ENCODE results near the gene PRKN. TPM values are rescaled to one million over a fixed set of nuclear protein-coding genes. Genes with fewer than 3 reads are reported as not detected.

The PRKN gene
- total RNA-seq, 1 experiment from 2014 or later, result 2.0 TPM

DNA sequence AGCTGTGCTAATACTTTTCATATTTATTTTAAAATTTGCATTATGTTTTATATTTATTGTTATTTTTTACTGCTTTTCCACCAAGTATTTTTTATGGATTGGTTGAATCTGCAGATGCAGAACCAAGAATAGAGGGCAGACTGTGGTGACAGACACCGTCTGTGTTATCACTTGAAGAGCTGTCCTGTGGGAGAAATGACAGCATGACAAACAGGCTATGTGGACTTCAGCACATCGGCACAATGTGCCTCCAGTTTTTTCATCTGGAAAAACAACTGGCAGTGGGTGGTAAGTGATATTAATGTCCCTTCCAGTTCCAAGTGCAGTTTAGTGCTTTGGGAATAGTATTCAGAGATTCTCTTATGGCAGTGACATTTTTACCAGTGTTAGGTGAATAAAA lies 492.9 kb downstream of the PRKN start:
- H3K27ac ChIP-seq (ENCODE audit: insufficient read length, low read depth, low read length), result no peak overlapping the region
- no peak overlapping the region for H2BK15ac ChIP-seq (ENCODE audit: low read depth, low read length)
- H3K9me3 ChIP-seq (ENCODE audit: control insufficient read depth, low read depth, low read length), result no peaks in the 10 kb centered on the region
- H3K4me3 Mint-ChIP-seq, result no peak overlapping the region
- TF ChIP-seq, protein P1, sequence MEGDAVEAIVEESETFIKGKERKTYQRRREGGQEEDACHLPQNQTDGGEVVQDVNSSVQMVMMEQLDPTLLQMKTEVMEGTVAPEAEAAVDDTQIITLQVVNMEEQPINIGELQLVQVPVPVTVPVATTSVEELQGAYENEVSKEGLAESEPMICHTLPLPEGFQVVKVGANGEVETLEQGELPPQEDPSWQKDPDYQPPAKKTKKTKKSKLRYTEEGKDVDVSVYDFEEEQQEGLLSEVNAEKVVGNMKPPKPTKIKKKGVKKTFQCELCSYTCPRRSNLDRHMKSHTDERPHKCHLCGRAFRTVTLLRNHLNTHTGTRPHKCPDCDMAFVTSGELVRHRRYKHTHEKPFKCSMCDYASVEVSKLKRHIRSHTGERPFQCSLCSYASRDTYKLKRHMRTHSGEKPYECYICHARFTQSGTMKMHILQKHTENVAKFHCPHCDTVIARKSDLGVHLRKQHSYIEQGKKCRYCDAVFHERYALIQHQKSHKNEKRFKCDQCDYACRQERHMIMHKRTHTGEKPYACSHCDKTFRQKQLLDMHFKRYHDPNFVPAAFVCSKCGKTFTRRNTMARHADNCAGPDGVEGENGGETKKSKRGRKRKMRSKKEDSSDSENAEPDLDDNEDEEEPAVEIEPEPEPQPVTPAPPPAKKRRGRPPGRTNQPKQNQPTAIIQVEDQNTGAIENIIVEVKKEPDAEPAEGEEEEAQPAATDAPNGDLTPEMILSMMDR (conservative IDR thresholded peaks at IDR 0.05), result no peak
- H4K8ac ChIP-seq (replicated peaks; ENCODE audit: insufficient read length, low read depth, low read length), result no peak overlapping the region
- H4K91ac ChIP-seq (ENCODE audit: insufficient read length, low read depth, low read length), result no peak overlapping the region
- no peaks in the 10 kb centered on the region for H3K79me2 ChIP-seq (ENCODE audit: insufficient read depth, low read length)
- H3K4me2 ChIP-seq (ENCODE audit: insufficient read depth, insufficient read length, low read length), result no peak overlapping the region
- H4K20me1 ChIP-seq (ENCODE audit: control insufficient read depth, insufficient read depth, insufficient read length), result no peaks in the 10 kb centered on the region
- H2AFZ ChIP-seq (ENCODE audit: low read length), result no peak overlapping the region
- no peak overlapping the region for H3K9ac ChIP-seq (ENCODE audit: extremely low read depth, insufficient read length, low read length)
- H3K4me1 Mint-ChIP-seq, result 0 out of 4 replicates have a peak, but pooled peaks cover 0 to 2% of the 10 kb centered on the region in 2 experiments
- H3K27me3 ChIP-seq (ENCODE audit: insufficient read depth, low read length), result no peaks in the 10 kb centered on the region
- H3K4ac ChIP-seq (ENCODE audit: low read depth, low read length), result no peak overlapping the region
- no peak overlapping the region for H2BK20ac ChIP-seq (ENCODE audit: low read depth, low read length, poor library complexity, severe bottlenecking)
- no peaks in the 10 kb centered on the region for H3K23me2 ChIP-seq (ENCODE audit: insufficient read length, low read depth, low read length, poor library complexity, severe bottlenecking)
- DNase-seq, result no peak
- H3K27ac Mint-ChIP-seq, result no peak overlapping the region
- H3K18ac ChIP-seq (ENCODE audit: insufficient read length, low read depth, low read length), result no peak overlapping the region
- H3K79me1 ChIP-seq (ENCODE audit: insufficient read depth, low read depth, low read length, poor library complexity, severe bottlenecking), result no peaks in the 10 kb centered on the region
- H3K9me3 Mint-ChIP-seq, result peaks cover 0 to 3% of the 10 kb centered on the region in 2 experiments; a peak in 2 of 5 replicates
- no CpG with 5 or more reads among the region's 2 CpGs for WGBS (ENCODE audit: extremely low coverage, insufficient read length, low lambda C conversion rate)
- H2AK5ac ChIP-seq (ENCODE audit: insufficient read length, low read length), result no peak overlapping the region
- no peak overlapping the region for H3K14ac ChIP-seq (ENCODE audit: insufficient read depth, low read length)
- H3K23ac ChIP-seq (ENCODE audit: insufficient read length, low read depth, low read length), result no peak overlapping the region
- no peak overlapping the region for H3K56ac ChIP-seq (ENCODE audit: insufficient read length, low read depth, low read length)
- H2BK120ac ChIP-seq (ENCODE audit: low read depth, low read length, poor library complexity, severe bottlenecking), result no peak overlapping the region
- H2BK5ac ChIP-seq (ENCODE audit: insufficient read length, low read length), result no peak overlapping the region
- no peak overlapping the region for H3T11ph ChIP-seq (ENCODE audit: low read length)
- no peak overlapping the region for H2BK12ac ChIP-seq (ENCODE audit: insufficient read length, low read depth, low read length)
- H3K36me3 Mint-ChIP-seq (ENCODE audit: insufficient read depth in 1 of 3, low read depth in 3 of 3), result no peaks in the 10 kb centered on the region
- H3K27me3 Mint-ChIP-seq (ENCODE audit: low read depth), result no peaks in the 10 kb centered on the region
- no peak overlapping the region for H4K5ac ChIP-seq (ENCODE audit: insufficient read length, low read depth, low read length)
- H3K4me1 ChIP-seq (ENCODE audit: insufficient read depth, low read length), result no peaks in the 10 kb centered on the region
